Stomach (tissue), 4 donors: ENCODE data around the gene EPHA10.

Experiments
- POLR2A ChIP-seq, 4 donors: fragments of 450-650 bp; IDR thresholded peaks; one replicate each; pipeline ENCODE4 v1.6.1; 2016; ENCODE audit warnings: antibody characterized with exemption in 4 of 4, control low read depth in 2 of 4, mild to moderate bottlenecking in 1 of 4, moderate library complexity in 1 of 4
- POLR2AphosphoS5 ChIP-seq, 3 donors: sonication (generic); formaldehyde crosslinking; IDR thresholded peaks; one replicate each; pipeline ENCODE4 v1.6.1; 2016; ENCODE audit warnings: antibody characterized with exemption in 3 of 3
- TF ChIP-seq, protein P1 (sequence below), 7 experiments: fragments of 450-650 bp in 4 of 7; fragments of 200-600 bp in 3 of 7; sonication (generic) in 3 of 7; IDR thresholded peaks; one replicate each; pipeline ENCODE4 v1.5.1; 2016 to 2019; ENCODE audit warnings: antibody characterized with exemption in 7 of 7, control low read depth in 2 of 7, mild to moderate bottlenecking in 1 of 7

DNA sequence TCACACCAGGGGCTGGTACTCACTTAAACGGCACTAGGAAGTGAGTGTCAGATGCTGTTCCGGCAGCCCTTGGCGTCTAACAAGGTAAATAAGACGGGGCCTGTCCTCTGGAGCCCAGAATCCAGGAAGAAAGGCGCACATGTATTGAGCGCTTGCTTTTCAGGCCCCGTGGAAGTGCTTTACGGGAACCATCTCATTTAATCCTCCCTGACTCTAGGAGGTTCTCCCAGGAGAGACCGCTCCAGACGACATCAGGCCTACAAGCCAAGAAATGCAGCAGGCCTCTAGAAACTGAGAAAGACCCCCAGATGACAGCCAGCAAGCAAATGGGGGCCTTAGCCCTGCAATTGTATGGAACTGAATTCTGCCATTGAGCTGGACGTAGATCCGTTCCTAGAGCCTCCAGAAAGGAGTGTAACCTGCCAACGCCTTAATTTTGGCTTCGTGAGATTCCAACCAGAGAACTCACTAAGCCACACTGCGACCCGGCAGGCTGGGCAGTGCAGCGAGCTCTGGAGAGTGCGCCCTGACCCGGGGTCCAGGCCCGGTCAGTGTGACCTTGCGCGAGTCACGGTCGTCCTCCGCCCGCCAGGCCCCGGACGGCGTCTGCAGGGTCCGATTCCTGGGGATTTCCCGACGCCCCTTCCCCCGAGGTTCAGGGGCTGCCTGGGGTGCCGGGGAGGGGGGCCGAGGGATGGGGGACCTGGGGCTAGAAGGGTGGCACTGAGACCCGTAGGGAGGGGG is 28.2 kb upstream of the EPHA10 start:
- TF ChIP-seq, protein P1, sequence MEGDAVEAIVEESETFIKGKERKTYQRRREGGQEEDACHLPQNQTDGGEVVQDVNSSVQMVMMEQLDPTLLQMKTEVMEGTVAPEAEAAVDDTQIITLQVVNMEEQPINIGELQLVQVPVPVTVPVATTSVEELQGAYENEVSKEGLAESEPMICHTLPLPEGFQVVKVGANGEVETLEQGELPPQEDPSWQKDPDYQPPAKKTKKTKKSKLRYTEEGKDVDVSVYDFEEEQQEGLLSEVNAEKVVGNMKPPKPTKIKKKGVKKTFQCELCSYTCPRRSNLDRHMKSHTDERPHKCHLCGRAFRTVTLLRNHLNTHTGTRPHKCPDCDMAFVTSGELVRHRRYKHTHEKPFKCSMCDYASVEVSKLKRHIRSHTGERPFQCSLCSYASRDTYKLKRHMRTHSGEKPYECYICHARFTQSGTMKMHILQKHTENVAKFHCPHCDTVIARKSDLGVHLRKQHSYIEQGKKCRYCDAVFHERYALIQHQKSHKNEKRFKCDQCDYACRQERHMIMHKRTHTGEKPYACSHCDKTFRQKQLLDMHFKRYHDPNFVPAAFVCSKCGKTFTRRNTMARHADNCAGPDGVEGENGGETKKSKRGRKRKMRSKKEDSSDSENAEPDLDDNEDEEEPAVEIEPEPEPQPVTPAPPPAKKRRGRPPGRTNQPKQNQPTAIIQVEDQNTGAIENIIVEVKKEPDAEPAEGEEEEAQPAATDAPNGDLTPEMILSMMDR (IDR thresholded peaks at IDR 0.05), result no peak
- TF ChIP-seq POLR2AphosphoS5 (IDR thresholded peaks at IDR 0.05) (no peak), POLR2A (IDR thresholded peaks at IDR 0.05) (no peak)
